Skeletal muscle satellite cell (primary cell): ENCODE data around the gene FABP7.

ENCODE experiments used
- H3K27me3 ChIP-seq: 2 replicates; pipeline ENCODE4 v1.7.0; 2013; ENCODE audit warnings: low read length; ENCODE audit not compliant: control insufficient read depth, insufficient read depth
- H3K36me3 ChIP-seq: 2 replicates; pipeline ENCODE4 v1.7.0; 2013; ENCODE audit warnings: mild to moderate bottlenecking, control low read depth, low read length; ENCODE audit not compliant: insufficient read depth
- H3K4me1 ChIP-seq: 2 replicates; pipeline ENCODE4 v1.7.0; 2013; ENCODE audit warnings: low read length; ENCODE audit not compliant: control insufficient read depth, insufficient read depth
- H3K4me2 ChIP-seq: 2 replicates; pipeline ENCODE4 v1.7.0; 2013; ENCODE audit warnings: mild to moderate bottlenecking, low read length
- H3K4me3 ChIP-seq: 2 replicates; pipeline ENCODE4 v1.7.0; 2013; ENCODE audit warnings: low read length
- H3K9ac ChIP-seq: 2 replicates; pipeline ENCODE4 v1.7.0; 2013; ENCODE audit warnings: mild to moderate bottlenecking, low read depth, low read length, moderate library complexity
- H3K9me3 ChIP-seq: replicated peaks from 2 replicates; pipeline ENCODE4 v1.7.0; 2013; ENCODE audit warnings: mild to moderate bottlenecking, control low read depth, low read length

Gene FABP7

DNA sequence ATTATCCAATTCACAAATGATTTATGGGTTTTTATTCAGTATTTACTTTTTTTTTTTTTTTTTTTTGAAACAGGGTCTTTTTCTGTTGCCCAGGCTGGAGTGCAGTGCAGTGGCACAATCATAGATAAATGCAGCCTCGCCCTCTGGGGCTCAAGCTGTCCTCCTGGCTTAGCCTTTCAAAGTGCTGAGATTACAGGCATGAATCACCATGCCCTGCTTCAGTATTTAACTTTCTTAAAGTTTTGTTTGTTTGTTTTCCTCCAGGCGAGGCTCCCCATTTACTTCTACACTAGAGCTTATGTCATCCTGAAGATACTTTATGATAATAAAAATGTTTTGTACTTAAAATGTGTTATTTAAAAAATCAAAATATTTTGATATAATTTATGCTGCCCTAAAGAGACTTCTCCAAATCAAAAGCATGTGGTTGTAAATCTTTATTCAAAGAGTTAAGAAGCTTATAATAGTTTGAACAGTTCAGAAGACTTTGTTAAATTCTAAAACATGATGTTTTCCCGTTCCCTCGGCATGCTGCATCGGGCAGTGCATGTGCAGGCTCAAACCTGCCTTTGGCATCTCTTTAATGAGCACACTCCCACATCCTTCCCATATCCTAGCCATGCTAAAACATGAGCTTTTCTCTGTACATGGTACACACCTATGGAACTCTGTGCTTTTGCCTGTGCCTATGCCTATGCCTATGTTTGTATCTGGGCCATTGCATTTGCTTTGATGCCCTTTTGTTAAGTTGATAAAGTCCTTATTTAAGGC is 20.6 kb downstream of the FABP7 start:
- no peak overlapping the region for H3K4me3 ChIP-seq
- no peak overlapping the region for H3K4me2 ChIP-seq
- no peaks in the 10 kb centered on the region for H3K27me3 ChIP-seq
- no peak overlapping the region for H3K9ac ChIP-seq
- H3K4me1 ChIP-seq, result peaks cover 39% of the 10 kb centered on the region
- no peaks in the 10 kb centered on the region for H3K36me3 ChIP-seq
- H3K9me3 ChIP-seq, result no peaks in the 10 kb centered on the region

DNA sequence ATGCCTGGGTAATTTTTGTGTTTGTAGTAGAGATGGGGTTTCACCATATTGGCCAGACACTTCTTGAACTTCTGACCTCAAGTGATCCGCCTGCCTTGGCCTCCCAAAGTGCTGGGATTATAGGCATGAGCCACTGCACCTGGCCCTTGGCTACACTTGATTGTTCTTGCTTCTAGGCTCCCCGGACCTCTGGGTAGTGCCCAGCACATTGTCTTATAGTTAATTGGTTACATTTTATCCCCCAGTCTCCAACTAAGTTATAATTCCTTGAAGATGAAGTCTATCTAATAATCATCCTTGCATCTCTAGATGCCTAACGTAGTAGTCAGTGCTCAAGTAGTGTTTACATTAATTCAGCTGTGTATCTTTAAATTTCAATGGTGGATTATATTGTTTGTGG is 21.4 kb downstream of the FABP7 start:
- no peak overlapping the region for H3K9ac ChIP-seq
- H3K36me3 ChIP-seq, result no peaks in the 10 kb centered on the region
- no peaks in the 10 kb centered on the region for H3K27me3 ChIP-seq
- peaks cover 39% of the 10 kb centered on the region for H3K4me1 ChIP-seq
- no peak overlapping the region for H3K4me2 ChIP-seq
- H3K9me3 ChIP-seq, result no peaks in the 10 kb centered on the region
- H3K4me3 ChIP-seq, result no peak overlapping the region

DNA sequence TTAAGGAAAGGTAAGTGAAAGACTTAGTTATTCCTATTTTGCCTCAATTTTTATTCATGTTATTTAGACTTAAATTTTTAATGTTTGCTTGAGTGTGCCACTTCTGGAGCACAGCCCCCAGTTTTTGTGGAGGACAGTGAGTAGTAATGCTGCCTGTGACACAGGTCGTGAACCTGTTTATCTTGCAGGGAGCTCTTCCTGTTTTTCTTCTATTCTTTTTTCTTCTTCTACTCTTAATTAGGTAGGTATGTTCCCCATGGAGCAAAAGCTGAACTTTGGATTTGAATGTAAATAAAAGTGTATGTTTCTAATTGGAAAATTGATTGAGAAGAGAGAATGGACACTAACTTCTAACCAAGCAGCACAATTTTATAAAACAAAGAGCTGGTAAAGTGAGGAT is 21.9 kb downstream of the FABP7 start:
- Histone ChIP-seq H3K4me1 (peaks cover 39% of the 10 kb centered on the region), H3K36me3 (no peaks in the 10 kb centered on the region), H3K9ac (no peak overlapping the region), H3K27me3 (no peaks in the 10 kb centered on the region), H3K9me3 (no peaks in the 10 kb centered on the region), H3K4me3 (no peak overlapping the region), H3K4me2 (no peak overlapping the region)

DNA sequence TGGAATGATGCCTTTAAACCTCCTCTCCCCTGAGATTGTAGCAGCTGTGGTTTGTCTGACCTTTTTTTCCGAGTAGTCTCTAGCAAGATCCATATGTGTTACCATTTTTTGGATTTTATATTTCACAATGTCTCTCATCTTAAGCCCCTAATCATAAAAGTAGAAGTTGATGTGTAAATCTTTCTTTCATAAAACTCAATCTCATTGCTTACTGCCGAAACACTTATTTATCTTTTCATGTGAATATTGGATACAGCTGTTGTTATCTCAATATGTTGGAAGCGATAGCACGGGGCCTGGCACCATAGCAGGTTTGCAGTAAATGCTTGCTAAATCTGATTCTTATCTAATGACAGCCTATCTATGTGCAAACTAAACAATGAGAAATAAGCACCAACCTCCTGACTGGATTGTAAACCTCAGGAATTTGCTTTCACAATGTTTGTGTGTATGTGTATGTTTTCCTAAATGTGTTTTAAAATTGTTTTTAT is 23.7 kb downstream of the FABP7 start:
- H3K4me1 ChIP-seq, result peaks cover 28% of the 10 kb centered on the region
- no peaks in the 10 kb centered on the region for H3K27me3 ChIP-seq
- no peaks in the 10 kb centered on the region for H3K36me3 ChIP-seq
- no peak overlapping the region for H3K4me2 ChIP-seq
- H3K4me3 ChIP-seq, result no peak overlapping the region
- no peak overlapping the region for H3K9ac ChIP-seq
- no peaks in the 10 kb centered on the region for H3K9me3 ChIP-seq

DNA sequence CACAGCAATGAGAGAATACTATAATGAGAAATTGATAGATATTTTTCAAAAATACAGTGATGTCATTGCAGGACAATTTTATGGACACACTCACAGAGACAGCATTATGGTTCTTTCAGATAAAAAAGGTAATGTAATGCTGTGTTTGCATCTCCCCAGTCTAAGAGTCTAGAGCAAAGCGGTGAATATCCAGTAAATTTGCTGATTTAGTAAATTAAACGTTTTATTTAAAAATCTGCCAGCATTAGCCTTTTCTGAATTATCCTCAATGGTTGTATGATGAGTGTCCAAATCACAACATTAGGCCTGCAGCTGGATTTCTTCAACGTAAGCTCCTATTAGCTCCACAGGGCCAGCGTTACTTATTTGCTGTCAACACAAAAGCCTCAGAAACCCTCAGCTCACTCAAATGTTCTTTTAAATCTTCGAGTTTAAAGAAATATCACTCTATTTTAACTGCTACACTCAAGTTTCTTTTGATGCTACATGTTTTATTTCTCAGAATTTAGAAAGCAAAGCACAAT is 25.5 kb downstream of the FABP7 start:
- Histone ChIP-seq H3K9ac (no peak overlapping the region), H3K4me1 (peaks cover 10% of the 10 kb centered on the region), H3K27me3 (no peaks in the 10 kb centered on the region), H3K4me3 (no peak overlapping the region), H3K9me3 (no peaks in the 10 kb centered on the region), H3K36me3 (no peaks in the 10 kb centered on the region), H3K4me2 (no peak overlapping the region)

DNA sequence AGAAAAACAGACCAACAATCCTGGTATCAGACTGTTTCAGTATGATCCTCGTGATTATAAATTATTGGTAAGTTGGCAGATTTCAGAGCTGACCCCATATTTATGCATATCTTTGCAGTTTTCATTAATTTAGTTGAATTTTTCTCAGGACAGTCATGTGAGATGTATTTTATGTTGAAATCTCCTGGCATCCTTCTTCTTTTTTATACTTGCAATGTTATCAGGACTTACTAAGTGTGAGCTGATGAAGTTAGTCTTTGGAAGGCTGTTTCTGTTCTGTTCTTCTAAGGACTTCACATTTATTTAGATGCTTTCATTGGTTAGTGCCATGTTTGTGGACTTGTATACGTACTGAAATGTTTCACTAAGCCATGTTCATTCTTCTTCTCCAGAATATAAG is 26.8 kb downstream of the FABP7 start:
- Histone ChIP-seq H3K4me2 (no peak overlapping the region), H3K4me1 (peaks cover 5% of the 10 kb centered on the region), H3K4me3 (no peak overlapping the region), H3K9me3 (no peaks in the 10 kb centered on the region), H3K9ac (no peak overlapping the region), H3K36me3 (no peaks in the 10 kb centered on the region), H3K27me3 (no peaks in the 10 kb centered on the region)

DNA sequence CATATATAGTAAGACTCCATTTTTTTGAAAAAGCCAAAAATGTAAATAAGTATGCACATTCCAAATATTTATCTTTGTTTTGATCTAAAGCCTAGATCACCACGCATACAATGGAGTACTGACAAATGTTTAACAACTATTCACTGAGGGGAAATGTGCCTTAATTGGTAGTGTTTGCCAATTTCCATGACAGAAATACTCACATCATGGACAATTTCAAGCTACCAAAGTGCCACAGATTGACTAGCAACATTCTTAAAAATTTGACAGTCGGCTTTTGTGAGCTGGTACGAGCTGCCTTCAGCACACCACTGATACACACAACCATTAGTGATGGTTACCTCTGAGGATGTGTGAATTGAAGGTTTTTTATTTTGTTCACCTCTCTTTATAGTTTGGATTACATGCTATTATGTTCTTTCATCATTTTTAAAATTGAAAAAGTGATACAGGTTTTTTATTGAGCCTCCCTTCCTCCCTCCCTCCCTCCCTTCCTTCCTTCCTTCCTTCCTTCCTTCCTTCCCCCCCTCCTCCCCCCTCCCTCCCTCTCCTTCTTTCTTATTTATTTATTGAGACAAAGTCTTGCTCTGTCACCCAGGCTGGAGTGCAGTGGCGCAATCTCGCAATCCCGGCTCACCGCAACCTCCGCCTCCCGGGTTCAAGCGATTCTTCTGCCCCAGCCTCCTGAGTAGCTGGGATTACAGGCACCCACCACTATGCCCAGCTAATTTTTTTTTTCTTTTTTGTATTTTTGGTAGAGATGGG is 28.8 kb downstream of the FABP7 start:
- H3K27me3 ChIP-seq, result no peaks in the 10 kb centered on the region
- H3K36me3 ChIP-seq, result no peaks in the 10 kb centered on the region
- H3K4me1 ChIP-seq, result peaks cover 4% of the 10 kb centered on the region
- no peaks in the 10 kb centered on the region for H3K9me3 ChIP-seq
- H3K4me3 ChIP-seq, result no peak overlapping the region
- H3K4me2 ChIP-seq, result no peak overlapping the region
- H3K9ac ChIP-seq, result no peak overlapping the region

DNA sequence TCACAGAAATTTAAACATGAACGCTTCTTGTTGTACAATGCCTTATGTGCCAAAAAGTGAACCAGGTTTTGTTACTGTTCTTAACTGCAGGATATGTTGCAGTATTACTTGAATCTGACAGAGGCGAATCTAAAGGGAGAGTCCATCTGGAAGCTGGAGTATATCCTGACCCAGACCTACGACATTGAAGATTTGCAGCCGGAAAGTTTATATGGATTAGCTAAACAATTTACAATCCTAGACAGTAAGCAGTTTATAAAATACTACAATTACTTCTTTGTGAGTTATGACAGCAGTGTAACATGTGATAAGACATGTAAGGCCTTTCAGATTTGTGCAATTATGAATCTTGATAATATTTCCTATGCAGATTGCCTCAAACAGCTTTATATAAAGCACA is 29.5 kb downstream of the FABP7 start:
- Histone ChIP-seq H3K4me2 (no peak overlapping the region), H3K4me3 (no peak overlapping the region), H3K36me3 (no peaks in the 10 kb centered on the region), H3K27me3 (no peaks in the 10 kb centered on the region), H3K9ac (no peak overlapping the region), H3K4me1 (no peaks in the 10 kb centered on the region), H3K9me3 (no peaks in the 10 kb centered on the region)

DNA sequence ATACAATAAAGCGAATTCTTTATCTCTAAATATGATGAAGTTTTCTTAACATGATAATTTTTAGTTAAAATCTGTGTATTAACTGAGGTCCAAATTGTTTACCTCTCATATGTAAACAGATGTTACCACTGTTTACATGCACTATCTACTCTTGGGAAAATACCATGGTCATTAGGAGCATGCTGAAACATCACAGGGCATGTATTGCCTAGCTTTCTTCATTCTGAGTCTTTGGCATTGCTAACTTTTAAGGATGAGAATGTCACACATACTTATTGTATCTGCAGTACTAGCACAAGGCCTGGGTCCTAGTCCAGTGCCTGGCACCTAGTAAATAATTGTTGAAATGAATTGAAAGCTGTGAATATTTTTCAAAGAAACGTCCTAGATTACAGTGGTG is 30.2 kb downstream of the FABP7 start:
- Histone ChIP-seq H3K4me2 (no peak overlapping the region), H3K36me3 (no peaks in the 10 kb centered on the region), H3K9ac (no peak overlapping the region), H3K4me1 (no peaks in the 10 kb centered on the region), H3K27me3 (no peaks in the 10 kb centered on the region), H3K9me3 (no peaks in the 10 kb centered on the region), H3K4me3 (no peak overlapping the region)

DNA sequence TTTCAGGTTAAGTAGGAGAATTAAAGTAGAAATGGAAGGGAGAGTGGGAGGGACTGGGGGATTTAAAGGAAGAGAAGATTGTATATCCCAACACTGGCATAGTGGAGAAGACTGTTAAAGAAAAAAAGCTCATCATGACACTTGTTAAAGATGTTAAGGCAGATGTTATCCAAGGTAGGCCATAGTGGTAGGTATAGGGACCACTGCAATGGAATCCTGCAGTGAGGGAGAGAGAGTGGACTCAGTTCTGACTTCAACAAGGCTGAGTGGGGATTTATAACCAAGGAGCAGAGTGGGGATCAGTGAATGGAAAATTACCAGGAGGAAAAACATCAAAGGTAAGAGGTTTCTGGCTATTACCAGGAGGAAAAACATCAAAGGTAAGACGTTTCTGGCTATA is 30.7 kb downstream of the FABP7 start:
- Histone ChIP-seq H3K9me3 (no peaks in the 10 kb centered on the region), H3K27me3 (no peaks in the 10 kb centered on the region), H3K9ac (no peak overlapping the region), H3K36me3 (no peaks in the 10 kb centered on the region), H3K4me2 (no peak overlapping the region), H3K4me3 (no peak overlapping the region), H3K4me1 (no peaks in the 10 kb centered on the region)

DNA sequence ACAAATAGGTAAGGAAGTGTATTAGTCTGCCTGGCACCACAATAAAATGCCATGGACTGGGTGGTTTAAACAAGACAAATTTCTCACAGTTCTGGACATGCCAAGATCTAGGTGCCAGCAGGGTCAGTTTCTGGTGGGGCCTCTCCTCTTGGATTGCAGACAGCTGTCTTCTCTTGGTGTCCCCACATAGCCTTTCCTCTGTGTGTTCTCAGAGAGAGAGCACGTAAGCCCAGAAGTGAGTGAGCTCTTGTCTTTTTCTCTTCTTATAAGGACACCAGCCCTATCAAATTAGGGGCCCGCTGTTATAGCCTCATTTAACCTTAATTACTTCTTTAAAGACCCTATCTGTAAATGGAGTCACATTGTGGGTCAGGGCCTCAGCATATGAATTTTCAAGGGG is 37.8 kb downstream of the FABP7 start:
- no peaks in the 10 kb centered on the region for H3K27me3 ChIP-seq
- no peaks in the 10 kb centered on the region for H3K36me3 ChIP-seq
- no peaks in the 10 kb centered on the region for H3K9me3 ChIP-seq
- H3K4me2 ChIP-seq, result no peak overlapping the region
- H3K9ac ChIP-seq, result no peak overlapping the region
- no peaks in the 10 kb centered on the region for H3K4me1 ChIP-seq
- H3K4me3 ChIP-seq, result no peak overlapping the region
